Spleen (tissue), 11 donors: ENCODE results near the gene CUEDC1. TPM values are rescaled to one million over a fixed set of nuclear protein-coding genes. Genes with fewer than 3 reads are reported as not detected.

Source experiments
- DNase-seq: peaks from one replicate; pipeline ENCODE4 v3.0.0-alpha.2; 2020
- H3K27ac ChIP-seq, 8 donors: fragments of 200-600 bp; sonication (generic) in 7 of 8; 1 replicate in 4 of 8; 2 replicates in 4 of 8; pipeline versions ENCODE4 v1.5.0 to v1.8.0; 2016 to 2021; ENCODE audit warnings: inconsistent platforms in 4 of 8, mild to moderate bottlenecking in 4 of 8, moderate library complexity in 1 of 8
- H3K27me3 ChIP-seq, 7 donors: fragments of 200-600 bp; sonication (generic) in 6 of 7; replicated peaks in 1 of 7; 1 replicate in 4 of 7; 2 replicates in 3 of 7; pipeline versions ENCODE4 v1.5.0 to v1.8.0; 2016 to 2021; ENCODE audit warnings: inconsistent platforms in 3 of 7, mild to moderate bottlenecking in 1 of 7
- H3K36me3 ChIP-seq, 6 donors: fragments of 200-600 bp; sonication (generic) in 5 of 6; 1 replicate in 4 of 6; 2 replicates in 2 of 6; pipeline versions ENCODE4 v1.5.0 to v1.8.0; 2016 to 2021; ENCODE audit warnings: inconsistent platforms in 2 of 6
- H3K4me1 ChIP-seq, 6 donors: fragments of 200-600 bp; sonication (generic) in 5 of 6; 1 replicate in 3 of 6; 2 replicates in 3 of 6; pipeline versions ENCODE4 v1.5.0 to v1.8.0; 2016 to 2021; ENCODE audit warnings: inconsistent platforms in 3 of 6
- H3K4me3 ChIP-seq, 8 donors: fragments of 200-600 bp; sonication (generic) in 7 of 8; 1 replicate in 4 of 8; 2 replicates in 4 of 8; pipeline versions ENCODE4 v1.5.0 to v1.8.0; 2016 to 2021; ENCODE audit warnings: inconsistent platforms in 4 of 8, mild to moderate bottlenecking in 4 of 8, moderate library complexity in 2 of 8
- H3K9me3 ChIP-seq, 8 donors: fragments of 200-600 bp; sonication (generic) in 7 of 8; 1 replicate in 4 of 8; 2 replicates in 4 of 8; pipeline versions ENCODE4 v1.5.0 to v1.8.0; 2016 to 2021; ENCODE audit warnings: inconsistent platforms in 4 of 8
- CTCF ChIP-seq, 11 experiments: fragments of 200-600 bp in 7 of 11; fragments of 450-650 bp in 4 of 11; sonication (generic) in 4 of 11; IDR thresholded peaks in 8 of 11; conservative IDR thresholded peaks in 3 of 11; 1 replicate in 7 of 11; 2 replicates in 4 of 11; pipeline versions ENCODE4 v1.4.0 to v1.8.0; 2016 to 2021; ENCODE audit warnings: antibody characterized with exemption in 11 of 11, inconsistent platforms in 4 of 11, mild to moderate bottlenecking in 1 of 11
- POLR2A ChIP-seq, 3 donors: fragments of 450-650 bp; IDR thresholded peaks; one replicate each; pipeline ENCODE4 v1.5.1; 2017; ENCODE audit warnings: antibody characterized with exemption in 3 of 3, mild to moderate bottlenecking in 1 of 3
- POLR2AphosphoS5 ChIP-seq, 3 donors: sonication (generic); formaldehyde crosslinking; IDR thresholded peaks; one replicate each; pipeline ENCODE4 v1.5.1; 2017; ENCODE audit warnings: antibody characterized with exemption in 3 of 3
- WGBS, 5 donors: extraction: QIAGEN DNeasy Blood & Tissue Kit in 3 of 5; methylation state at CpG; one replicate each; pipeline versions ENCODE4 v1.1.5 to v1.1.7; 2013 to 2018; 5-methylcytosine and 5-hydroxymethylcytosine counted together
- intact Hi-C: fragments of 100-400 bp; cut with DNase I; formaldehyde crosslinking; loops from one replicate; pipeline ENCODE4 v1.15.0; 2023; ENCODE audit warnings: low total_unique reads
- polyA plus RNA-seq, 3 donors: library from polyadenylated mRNA; stranded (reverse); fragments of 200-250 nt; gene quantifications; one replicate each; pipeline ENCODE4 v1.2.1, GENCODE V29; 2013
- total RNA-seq, 7 donors: library from RNA; depleted of rRNA in 3 of 7; stranded (reverse); fragments of >200 nt in 3 of 7; fragmentation: NEBNext Ultra II Directional in 4 of 7; extraction: Animal tissue kit (Norgen Biotek cat#: 25700) in 4 of 7; gene quantifications; one replicate each; pipeline versions ENCODE4 v1.1.0 to v1.2.1, GENCODE V29; 2016 to 2021
- donor health status: healthy with polysubstance abuse.
- donor health status: DM: no; HTN: no; CAD: no; lungs with moderate emphysema.
- donor health status: DM: no; HTN: no; CAD: no.
- donor health status: Bipolar disorder and iron deficiency.
- donor health status: healthy.
- donor health status: DM: no; HTN: no; CAD: no.
- donor health status: DM: yes; HTN: yes; CAD: no.

The CUEDC1 gene
- total and polyA plus RNA-seq, 10 donors, result 5.4 to 23.5 (median 15.6) TPM

- no peak for TF ChIP-seq POLR2AphosphoS5 (IDR thresholded peaks at IDR 0.05)
- no peak for TF ChIP-seq CTCF (IDR thresholded peaks at IDR 0.05 in 8 of 11, conservative IDR thresholded peaks at IDR 0.05 in 3 of 11)
- TF ChIP-seq POLR2A (IDR thresholded peaks at IDR 0.05), result no peak
- whole genome bisulfite sequencing, 5 donors, result 83 to 95% (median 92%) methylated on average over 4 to 5 of the region's 5 CpGs
- DNase-seq, result no peak
- intact Hi-C loops, result no loop called here
- peaks cover 22 to 100% (median 78%) of the 10 kb centered on the region in 6 donors for H3K4me1 ChIP-seq
- no peak overlapping the region for H3K4me3 ChIP-seq
- H3K27ac ChIP-seq, result peak overlapping the region in 6 of 8 donors; percentile 29 to 82 (median 78)
- peaks cover 0 to 32% (median 7%) of the 10 kb centered on the region in 7 donors for H3K27me3 ChIP-seq
- H3K9me3 ChIP-seq, result no peaks in the 10 kb centered on the region
- no peaks in the 10 kb centered on the region for H3K36me3 ChIP-seq
Measured at GRCh38 chr17:57949649-57950048, 5.6 kb downstream of the CUEDC1 start.

- no peak for DNase-seq
- H3K36me3 ChIP-seq, result no peaks in the 10 kb centered on the region
- TF ChIP-seq POLR2AphosphoS5 (IDR thresholded peaks at IDR 0.05), result no peak
- no peak for TF ChIP-seq POLR2A (IDR thresholded peaks at IDR 0.05)
- no peak for TF ChIP-seq CTCF (IDR thresholded peaks at IDR 0.05 in 8 of 11, conservative IDR thresholded peaks at IDR 0.05 in 3 of 11)
- peak overlapping the region in 7 of 8 donors; percentile 76 to 82 (median 78) for H3K27ac ChIP-seq
- H3K4me1 ChIP-seq, result peaks cover 19 to 93% (median 70%) of the 10 kb centered on the region in 6 donors
- WGBS, 5 donors, result 34 to 59% (median 40%) methylated on average over 5 of the region's 5 CpGs
- intact Hi-C loops, result no loop called here
- peaks cover 0 to 24% (median 0%) of the 10 kb centered on the region in 7 donors for H3K27me3 ChIP-seq
- H3K4me3 ChIP-seq, result no peak overlapping the region
- H3K9me3 ChIP-seq, result no peaks in the 10 kb centered on the region
Measured at GRCh38 chr17:57948555-57949420, 6.4 kb downstream of the CUEDC1 start.

- Histone ChIP-seq H3K27me3 (peaks cover 0 to 24% (median 0%) of the 10 kb centered on the region in 7 donors), H3K36me3 (no peaks in the 10 kb centered on the region), H3K27ac (peak overlapping the region; percentile 13 to 82 (median 78)), H3K9me3 (no peaks in the 10 kb centered on the region), H3K4me1 (peaks cover 18 to 93% (median 68%) of the 10 kb centered on the region in 6 donors), H3K4me3 (no peak overlapping the region)
- WGBS, 5 donors, result 77 to 91% (median 85%) methylated on average over 5 of the region's 5 CpGs
- TF ChIP-seq CTCF (IDR thresholded peaks at IDR 0.05 in 8 of 11, conservative IDR thresholded peaks at IDR 0.05 in 3 of 11) (no peak), POLR2A (IDR thresholded peaks at IDR 0.05) (no peak)
- DNase-seq, result no peak
- intact Hi-C loops, result no loop called here
Measured at GRCh38 chr17:57948169-57948554, 7.0 kb downstream of the CUEDC1 start.

GRCh38 chr17:57947369-57947768 is 7.8 kb downstream of the CUEDC1 start:
- peak overlapping the region in 6 of 8 donors; percentile 20 to 64 (median 30) for H3K4me3 ChIP-seq
- H3K27me3 ChIP-seq, result peaks cover 0 to 25% (median 0%) of the 10 kb centered on the region in 7 donors
- peaks cover 18 to 91% (median 65%) of the 10 kb centered on the region in 6 donors for H3K4me1 ChIP-seq
- TF ChIP-seq POLR2AphosphoS5 (IDR thresholded peaks at IDR 0.05) (no peak), CTCF (IDR thresholded peaks at IDR 0.05 in 8 of 11, conservative IDR thresholded peaks at IDR 0.05 in 3 of 11) (no peak), POLR2A (IDR thresholded peaks at IDR 0.05) (no peak)
- no peaks in the 10 kb centered on the region for H3K9me3 ChIP-seq
- no peaks in the 10 kb centered on the region for H3K36me3 ChIP-seq
- DNase-seq, result no peak
- 82 to 90% (median 84%) methylated on average over 9 of the region's 9 CpGs for WGBS, 5 donors
- H3K27ac ChIP-seq, result peak overlapping the region; percentile 40 to 82 (median 78)
- intact Hi-C loops, result no loop called here
